ENCODE results near the gene ANGPTL2.

ANGPTL2 gene

GRCh38 chr9:127038531-127038930, 83.9 kb downstream of the ANGPTL2 start:
- no peak for DNase-seq
